ENCODE measurements around the gene MYH16.
"Not testable (repeated sequence)": the region's sequence is repeated elsewhere in the genome, so short reads cannot be mapped to it uniquely, and the experiment has no call there.

The MYH16 gene

GRCh38 chr7:99290148-99290547, 17.5 kb downstream of the MYH16 start:
- not testable (repeated sequence) for H3K27me3 ChIP-seq (ENCODE audit: control insufficient read depth in 3 of 3, insufficient read depth in 3 of 3, low read depth in 1 of 3, low read length in 3 of 3); H3K9me3 ChIP-seq (replicated peaks in 1 of 2; ENCODE audit: control insufficient read depth in 2 of 2, insufficient read depth in 1 of 2, low read depth in 1 of 2, low read length in 2 of 2); H3K27ac ChIP-seq (replicated peaks; ENCODE audit: low read length); H2BK12ac ChIP-seq (ENCODE audit: low read length); H3K4ac ChIP-seq (ENCODE audit: low read length); H2BK5ac ChIP-seq (ENCODE audit: low read length); H3K4me3 ChIP-seq (ENCODE audit: low read length in 2 of 2); H3K23ac ChIP-seq (ENCODE audit: low read depth, low read length, poor library complexity); H3K4me2 ChIP-seq (ENCODE audit: insufficient read depth, low read length, poor library complexity, severe bottlenecking); DNase-seq (ENCODE audit: low spot score); H2AFZ ChIP-seq (ENCODE audit: low read length); H3K79me1 ChIP-seq (ENCODE audit: low read depth, low read length); H2AK5ac ChIP-seq (ENCODE audit: low read depth, low read length); H4K91ac ChIP-seq (ENCODE audit: low read depth, low read length, poor library complexity); H3K14ac ChIP-seq (ENCODE audit: low read length); H4K8ac ChIP-seq (ENCODE audit: low read depth, low read length); H2BK120ac ChIP-seq (ENCODE audit: low read depth, low read length); H3K18ac ChIP-seq (ENCODE audit: low read length); H3K4me1 ChIP-seq (ENCODE audit: control insufficient read depth in 2 of 2, insufficient read depth in 1 of 2, low read depth in 1 of 2, low read length in 2 of 2); H3K9ac ChIP-seq (ENCODE audit: low read depth, low read length, poor library complexity); H2BK15ac ChIP-seq (ENCODE audit: low read length); H3K36me3 ChIP-seq (replicated peaks in 1 of 2; ENCODE audit: control insufficient read depth in 2 of 2, insufficient read depth in 2 of 2, low read length in 2 of 2)
- WGBS, 2 donors (ENCODE audit: extremely low coverage in 2 of 2, insufficient read length in 2 of 2, insufficient replicate concordance in 1 of 2): no CpG with 5 or more reads among the region's 3 CpGs

GRCh38 chr7:99290980-99291607, 18.5 kb downstream of the MYH16 start:
- Histone ChIP-seq H3K4ac (ENCODE audit: low read length) (no peak overlapping the region), H3K27ac (replicated peaks; ENCODE audit: low read length) (no peak overlapping the region), H3K14ac (ENCODE audit: low read length) (no peak overlapping the region), H2BK12ac (ENCODE audit: low read length) (no peak overlapping the region), H4K91ac (ENCODE audit: low read depth, low read length, poor library complexity) (no peak overlapping the region), H3K79me1 (ENCODE audit: low read depth, low read length) (no peaks in the 10 kb centered on the region), H2AK5ac (ENCODE audit: low read depth, low read length) (no peak overlapping the region), H3K9me3 (replicated peaks in 1 of 2; ENCODE audit: control insufficient read depth in 2 of 2, insufficient read depth in 1 of 2, low read depth in 1 of 2, low read length in 2 of 2) (no peaks in the 10 kb centered on the region), H3K18ac (ENCODE audit: low read length) (no peak overlapping the region), H2BK5ac (ENCODE audit: low read length) (no peak overlapping the region), H4K8ac (ENCODE audit: low read depth, low read length) (no peak overlapping the region), H3K36me3 (replicated peaks in 1 of 2; ENCODE audit: control insufficient read depth in 2 of 2, insufficient read depth in 2 of 2, low read length in 2 of 2) (no peaks in the 10 kb centered on the region), H2BK120ac (ENCODE audit: low read depth, low read length) (no peak overlapping the region), H2BK15ac (ENCODE audit: low read length) (no peak overlapping the region), H3K4me2 (ENCODE audit: insufficient read depth, low read length, poor library complexity, severe bottlenecking) (no peak overlapping the region), H3K9ac (ENCODE audit: low read depth, low read length, poor library complexity) (no peak overlapping the region), H3K4me1 (ENCODE audit: control insufficient read depth in 2 of 2, insufficient read depth in 1 of 2, low read depth in 1 of 2, low read length in 2 of 2) (no peaks in the 10 kb centered on the region), H3K23ac (ENCODE audit: low read depth, low read length, poor library complexity) (no peak overlapping the region), H3K4me3 (ENCODE audit: low read length in 2 of 2) (no peak overlapping the region), H2AFZ (ENCODE audit: low read length) (no peak overlapping the region), H3K27me3 (ENCODE audit: control insufficient read depth in 3 of 3, insufficient read depth in 3 of 3, low read depth in 1 of 3, low read length in 3 of 3) (no peaks in the 10 kb centered on the region)
- WGBS, 2 donors (ENCODE audit: extremely low coverage in 2 of 2, insufficient read length in 2 of 2, insufficient replicate concordance in 1 of 2): no CpG with 5 or more reads among the region's 10 CpGs
- DNase-seq (ENCODE audit: low spot score): no peak

GRCh38 chr7:99292127-99292526, 19.5 kb downstream of the MYH16 start:
- no peak overlapping the region for H2BK15ac ChIP-seq (ENCODE audit: low read length)
- H3K79me1 ChIP-seq (ENCODE audit: low read depth, low read length): no peaks in the 10 kb centered on the region
- H4K91ac ChIP-seq (ENCODE audit: low read depth, low read length, poor library complexity): no peak overlapping the region
- no peaks in the 10 kb centered on the region for H3K27me3 ChIP-seq (ENCODE audit: control insufficient read depth in 3 of 3, insufficient read depth in 3 of 3, low read depth in 1 of 3, low read length in 3 of 3)
- H3K36me3 ChIP-seq (replicated peaks in 1 of 2; ENCODE audit: control insufficient read depth in 2 of 2, insufficient read depth in 2 of 2, low read length in 2 of 2): no peaks in the 10 kb centered on the region
- H3K27ac ChIP-seq (replicated peaks; ENCODE audit: low read length): no peak overlapping the region
- no peak overlapping the region for H3K4me2 ChIP-seq (ENCODE audit: insufficient read depth, low read length, poor library complexity, severe bottlenecking)
- no peak overlapping the region for H2BK12ac ChIP-seq (ENCODE audit: low read length)
- H3K18ac ChIP-seq (ENCODE audit: low read length): no peak overlapping the region
- H3K9me3 ChIP-seq (replicated peaks in 1 of 2; ENCODE audit: control insufficient read depth in 2 of 2, insufficient read depth in 1 of 2, low read depth in 1 of 2, low read length in 2 of 2): no peaks in the 10 kb centered on the region
- no CpG with 5 or more reads among the region's 14 CpGs for WGBS, 2 donors (ENCODE audit: extremely low coverage in 2 of 2, insufficient read length in 2 of 2, insufficient replicate concordance in 1 of 2)
- DNase-seq (ENCODE audit: low spot score): no peak
- no peak overlapping the region for H2BK120ac ChIP-seq (ENCODE audit: low read depth, low read length)
- no peak overlapping the region for H4K8ac ChIP-seq (ENCODE audit: low read depth, low read length)
- peak overlapping the region; percentile 52 for H3K23ac ChIP-seq (ENCODE audit: low read depth, low read length, poor library complexity)
- no peak overlapping the region for H3K4me3 ChIP-seq (ENCODE audit: low read length in 2 of 2)
- H3K4ac ChIP-seq (ENCODE audit: low read length): no peak overlapping the region
- no peaks in the 10 kb centered on the region for H3K4me1 ChIP-seq (ENCODE audit: control insufficient read depth in 2 of 2, insufficient read depth in 1 of 2, low read depth in 1 of 2, low read length in 2 of 2)
- H3K14ac ChIP-seq (ENCODE audit: low read length): no peak overlapping the region
- no peak overlapping the region for H2AK5ac ChIP-seq (ENCODE audit: low read depth, low read length)
- H3K9ac ChIP-seq (ENCODE audit: low read depth, low read length, poor library complexity): peak overlapping the region; percentile 12
- no peak overlapping the region for H2BK5ac ChIP-seq (ENCODE audit: low read length)
- no peak overlapping the region for H2AFZ ChIP-seq (ENCODE audit: low read length)

- Histone ChIP-seq H2BK5ac (ENCODE audit: low read length) (no peak overlapping the region), H3K9me3 (replicated peaks in 1 of 2; ENCODE audit: control insufficient read depth in 2 of 2, insufficient read depth in 1 of 2, low read depth in 1 of 2, low read length in 2 of 2) (no peaks in the 10 kb centered on the region), H3K14ac (ENCODE audit: low read length) (no peak overlapping the region), H4K8ac (ENCODE audit: low read depth, low read length) (no peak overlapping the region), H3K27me3 (ENCODE audit: control insufficient read depth in 3 of 3, insufficient read depth in 3 of 3, low read depth in 1 of 3, low read length in 3 of 3) (no peaks in the 10 kb centered on the region), H2BK12ac (ENCODE audit: low read length) (no peak overlapping the region), H3K4me3 (ENCODE audit: low read length in 2 of 2) (no peak overlapping the region), H4K91ac (ENCODE audit: low read depth, low read length, poor library complexity) (no peak overlapping the region), H3K23ac (ENCODE audit: low read depth, low read length, poor library complexity) (no peak overlapping the region), H3K9ac (ENCODE audit: low read depth, low read length, poor library complexity) (no peak overlapping the region), H2BK15ac (ENCODE audit: low read length) (no peak overlapping the region), H3K27ac (replicated peaks; ENCODE audit: low read length) (no peak overlapping the region), H3K18ac (ENCODE audit: low read length) (no peak overlapping the region), H2AFZ (ENCODE audit: low read length) (no peak overlapping the region), H3K79me1 (ENCODE audit: low read depth, low read length) (no peaks in the 10 kb centered on the region), H2BK120ac (ENCODE audit: low read depth, low read length) (no peak overlapping the region), H3K4me2 (ENCODE audit: insufficient read depth, low read length, poor library complexity, severe bottlenecking) (no peak overlapping the region), H3K4me1 (ENCODE audit: control insufficient read depth in 2 of 2, insufficient read depth in 1 of 2, low read depth in 1 of 2, low read length in 2 of 2) (no peaks in the 10 kb centered on the region), H3K36me3 (replicated peaks in 1 of 2; ENCODE audit: control insufficient read depth in 2 of 2, insufficient read depth in 2 of 2, low read length in 2 of 2) (no peaks in the 10 kb centered on the region), H3K4ac (ENCODE audit: low read length) (no peak overlapping the region), H2AK5ac (ENCODE audit: low read depth, low read length) (no peak overlapping the region)
- no peak for DNase-seq (ENCODE audit: low spot score)
- WGBS, 2 donors (ENCODE audit: extremely low coverage in 2 of 2, insufficient read length in 2 of 2, insufficient replicate concordance in 1 of 2): no CpG with 5 or more reads among the region's 1 CpG
Measured at GRCh38 chr7:99293167-99293566, 20.5 kb downstream of the MYH16 start.
